ENCODE measurements around the gene CD9.

DNA sequence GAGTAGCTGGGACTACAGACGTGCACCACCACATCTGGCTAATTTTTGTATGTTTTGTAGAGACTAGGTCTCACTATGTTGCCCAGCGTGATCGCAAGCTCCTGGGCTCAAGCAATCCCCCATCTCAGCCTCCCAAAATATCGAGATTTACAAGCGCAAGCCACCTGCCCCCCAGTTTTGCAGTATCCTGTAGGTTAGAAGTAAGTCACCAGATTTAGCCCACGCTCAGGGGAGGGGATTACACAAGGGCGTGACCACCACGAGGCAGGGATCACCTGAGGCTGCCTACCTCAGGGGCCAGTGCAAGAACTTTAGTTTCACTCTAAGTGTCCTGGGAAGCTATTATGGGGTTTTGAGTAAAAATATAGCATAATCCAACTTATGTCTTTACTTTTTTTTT, 71.1 kb downstream of the CD9 start:
- TF ChIP-seq, protein P1, sequence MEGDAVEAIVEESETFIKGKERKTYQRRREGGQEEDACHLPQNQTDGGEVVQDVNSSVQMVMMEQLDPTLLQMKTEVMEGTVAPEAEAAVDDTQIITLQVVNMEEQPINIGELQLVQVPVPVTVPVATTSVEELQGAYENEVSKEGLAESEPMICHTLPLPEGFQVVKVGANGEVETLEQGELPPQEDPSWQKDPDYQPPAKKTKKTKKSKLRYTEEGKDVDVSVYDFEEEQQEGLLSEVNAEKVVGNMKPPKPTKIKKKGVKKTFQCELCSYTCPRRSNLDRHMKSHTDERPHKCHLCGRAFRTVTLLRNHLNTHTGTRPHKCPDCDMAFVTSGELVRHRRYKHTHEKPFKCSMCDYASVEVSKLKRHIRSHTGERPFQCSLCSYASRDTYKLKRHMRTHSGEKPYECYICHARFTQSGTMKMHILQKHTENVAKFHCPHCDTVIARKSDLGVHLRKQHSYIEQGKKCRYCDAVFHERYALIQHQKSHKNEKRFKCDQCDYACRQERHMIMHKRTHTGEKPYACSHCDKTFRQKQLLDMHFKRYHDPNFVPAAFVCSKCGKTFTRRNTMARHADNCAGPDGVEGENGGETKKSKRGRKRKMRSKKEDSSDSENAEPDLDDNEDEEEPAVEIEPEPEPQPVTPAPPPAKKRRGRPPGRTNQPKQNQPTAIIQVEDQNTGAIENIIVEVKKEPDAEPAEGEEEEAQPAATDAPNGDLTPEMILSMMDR (IDR thresholded peaks at IDR 0.05; ENCODE audit: control extremely low read depth in 1 of 3, insufficient read depth in 1 of 3, low read depth in 1 of 3, low read length in 3 of 3) = no peak
- TF ChIP-seq ASH2L (IDR thresholded peaks at IDR 0.05; ENCODE audit: low read length) = no peak
- no peak for TF ChIP-seq POLR2A (IDR thresholded peaks at IDR 0.05; ENCODE audit: control extremely low read depth in 1 of 2, low read depth in 2 of 2, low read length in 2 of 2)
- TF ChIP-seq EZH2 (IDR thresholded peaks at IDR 0.05; ENCODE audit: low read depth, low read length, severe bottlenecking) = no peak
- no peak for TF ChIP-seq MAFK (IDR thresholded peaks at IDR 0.05; ENCODE audit: low read depth, low read length)
- TF ChIP-seq NANOG (IDR thresholded peaks at IDR 0.05; ENCODE audit: insufficient read depth, low read depth, low read length, poor library complexity, severe bottlenecking) = no peak
- no peak for TF ChIP-seq TEAD4 (IDR thresholded peaks at IDR 0.05; ENCODE audit: low read depth, low read length)

Data from H1 (cell line).